ENCODE results near the gene C17orf114.

- TF ChIP-seq POLR2A (IDR thresholded peaks at IDR 0.05) (no peak), EP300 (IDR thresholded peaks at IDR 0.05) (no peak)
- TF ChIP-seq, protein P1, sequence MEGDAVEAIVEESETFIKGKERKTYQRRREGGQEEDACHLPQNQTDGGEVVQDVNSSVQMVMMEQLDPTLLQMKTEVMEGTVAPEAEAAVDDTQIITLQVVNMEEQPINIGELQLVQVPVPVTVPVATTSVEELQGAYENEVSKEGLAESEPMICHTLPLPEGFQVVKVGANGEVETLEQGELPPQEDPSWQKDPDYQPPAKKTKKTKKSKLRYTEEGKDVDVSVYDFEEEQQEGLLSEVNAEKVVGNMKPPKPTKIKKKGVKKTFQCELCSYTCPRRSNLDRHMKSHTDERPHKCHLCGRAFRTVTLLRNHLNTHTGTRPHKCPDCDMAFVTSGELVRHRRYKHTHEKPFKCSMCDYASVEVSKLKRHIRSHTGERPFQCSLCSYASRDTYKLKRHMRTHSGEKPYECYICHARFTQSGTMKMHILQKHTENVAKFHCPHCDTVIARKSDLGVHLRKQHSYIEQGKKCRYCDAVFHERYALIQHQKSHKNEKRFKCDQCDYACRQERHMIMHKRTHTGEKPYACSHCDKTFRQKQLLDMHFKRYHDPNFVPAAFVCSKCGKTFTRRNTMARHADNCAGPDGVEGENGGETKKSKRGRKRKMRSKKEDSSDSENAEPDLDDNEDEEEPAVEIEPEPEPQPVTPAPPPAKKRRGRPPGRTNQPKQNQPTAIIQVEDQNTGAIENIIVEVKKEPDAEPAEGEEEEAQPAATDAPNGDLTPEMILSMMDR (IDR thresholded peaks at IDR 0.05): no peak
Measured at GRCh38 chr17:4800462-4801196, 1.5 kb downstream of the C17orf114 start.

Data from tibial nerve (tissue), 4 donors.